HepG2 (cell line): Measurements from ENCODE around the gene TAF1B. TPM values are rescaled to one million over a fixed set of nuclear protein-coding genes. Genes with fewer than 3 reads are reported as not detected.
A peak's percentile ranks its signal among the peaks of the same experiment; 100 is the strongest.

Experiments
- ARNTL ChIP-seq: sonication (generic); formaldehyde crosslinking; IDR thresholded peaks from 2 replicates; pipeline ENCODE4 v1.4.0; 2020; ENCODE audit warnings: mild to moderate bottlenecking, missing genetic modification reagents
- ETV5 ChIP-seq: IDR thresholded peaks from 2 replicates; pipeline ENCODE4 v1.6.1; 2018; ENCODE audit warnings: missing biosample characterization, missing genetic modification reagents, inconsistent platforms, borderline replicate concordance
- HDAC2 ChIP-seq: sonication (generic); formaldehyde crosslinking; IDR thresholded peaks from 2 replicates; pipeline ENCODE4 v1.4.0; 2020; ENCODE audit warnings: missing genetic modification reagents
- HNF4A ChIP-seq: sonication (generic); formaldehyde crosslinking; IDR thresholded peaks from 2 replicates; pipeline ENCODE4 v1.4.0; 2020; ENCODE audit warnings: missing genetic modification reagents
- KIAA2018 ChIP-seq: sonication (generic); formaldehyde crosslinking; IDR thresholded peaks from 2 replicates; pipeline ENCODE4 v1.5.0; 2020; ENCODE audit warnings: mild to moderate bottlenecking, missing genetic modification reagents, borderline replicate concordance
- KLF13 ChIP-seq: sonication (generic); formaldehyde crosslinking; IDR thresholded peaks from 2 replicates; pipeline ENCODE4 v1.4.0; 2020; ENCODE audit warnings: mild to moderate bottlenecking, missing genetic modification reagents
- LCORL ChIP-seq, 2 experiments: fragments of 450-650 bp in 1 of 2; sonication (generic) in 1 of 2; formaldehyde crosslinking in 1 of 2; IDR thresholded peaks; 2 replicates each; pipeline versions ENCODE4 v1.5.0 to v1.6.1; 2017 to 2020; ENCODE audit warnings: antibody characterized with exemption in 1 of 2, missing genetic modification reagents in 1 of 2
- PHF8 ChIP-seq: sonication (generic); formaldehyde crosslinking; IDR thresholded peaks from 2 replicates; pipeline ENCODE4 v1.5.0; 2020; ENCODE audit warnings: missing genetic modification reagents
- RAD21 ChIP-seq: fragments of 450-650 bp; formaldehyde crosslinking; IDR thresholded peaks from 2 replicates; pipeline ENCODE4 v1.5.0; 2020; ENCODE audit warnings: mild to moderate bottlenecking
- TFDP1 ChIP-seq: IDR thresholded peaks from 2 replicates; pipeline ENCODE4 v1.6.1; 2016; ENCODE audit warnings: missing compliant biosample characterization, missing genetic modification reagents, borderline replicate concordance
- YY1 ChIP-seq: IDR thresholded peaks from 2 replicates; pipeline ENCODE4 v1.6.1; 2011; ENCODE audit warnings: low read length, low read depth, moderate library complexity, mild to moderate bottlenecking; ENCODE audit not compliant: insufficient read depth, insufficient replicate concordance
- ZBTB20 ChIP-seq: sonication (generic); formaldehyde crosslinking; IDR thresholded peaks from 2 replicates; pipeline ENCODE4 v1.8.1; 2023; ENCODE audit warnings: missing genetic modification reagents, low read depth, mild to moderate bottlenecking, borderline replicate concordance
- ZFP90 ChIP-seq: sonication (generic); formaldehyde crosslinking; IDR thresholded peaks from 2 replicates; pipeline ENCODE4 v1.8.0; 2022; ENCODE audit warnings: missing genetic modification reagents, mild to moderate bottlenecking, inconsistent platforms, borderline replicate concordance
- ZNF292 ChIP-seq: sonication (generic); formaldehyde crosslinking; IDR thresholded peaks from 2 replicates; pipeline ENCODE4 v1.8.1; 2022; ENCODE audit warnings: mild to moderate bottlenecking, low read depth, missing genetic modification reagents, borderline replicate concordance
- ZNF784 ChIP-seq: sonication (generic); formaldehyde crosslinking; IDR thresholded peaks from 2 replicates; pipeline ENCODE4 v1.5.1; 2020; ENCODE audit warnings: missing genetic modification reagents, mild to moderate bottlenecking, borderline replicate concordance
- ZNF792 ChIP-seq: IDR thresholded peaks from 2 replicates; pipeline ENCODE4 v1.6.1; 2016
- polyA plus RNA-seq, 8 experiments: library from polyadenylated mRNA; depleted of rRNA in 3 of 8; stranded (reverse) in 7 of 8; unstranded in 1 of 8; fragments of >200 nt; fragmentation: Illumina TruSeq in 4 of 8; extraction: Trizol in 4 of 8; gene quantifications; 2 replicates each; pipeline versions ENCODE4 v1.2.1 to v1.2.3, GENCODE V29; 2011 to 2016; ENCODE audit warnings: low read depth in 4 of 8, missing spikeins in 1 of 8, mixed read lengths in 1 of 8; ENCODE audit not compliant: insufficient read depth in 1 of 8
- total RNA-seq, 5 experiments: library from RNA; depleted of rRNA; stranded (reverse); fragments of >200 nt; fragmentation: Illumina TruSeq; extraction: Trizol; gene quantifications; 2 replicates each; pipeline ENCODE4 v1.2.3, GENCODE V29; 2016; ENCODE audit warnings: low read depth in 1 of 5

TAF1B gene
- total and polyA plus RNA-seq, 2 of the 13 experiments (the other 11 are each of a cell fraction or from before 2014, with no cell fraction given), result 13.3 to 27.7 TPM

DNA sequence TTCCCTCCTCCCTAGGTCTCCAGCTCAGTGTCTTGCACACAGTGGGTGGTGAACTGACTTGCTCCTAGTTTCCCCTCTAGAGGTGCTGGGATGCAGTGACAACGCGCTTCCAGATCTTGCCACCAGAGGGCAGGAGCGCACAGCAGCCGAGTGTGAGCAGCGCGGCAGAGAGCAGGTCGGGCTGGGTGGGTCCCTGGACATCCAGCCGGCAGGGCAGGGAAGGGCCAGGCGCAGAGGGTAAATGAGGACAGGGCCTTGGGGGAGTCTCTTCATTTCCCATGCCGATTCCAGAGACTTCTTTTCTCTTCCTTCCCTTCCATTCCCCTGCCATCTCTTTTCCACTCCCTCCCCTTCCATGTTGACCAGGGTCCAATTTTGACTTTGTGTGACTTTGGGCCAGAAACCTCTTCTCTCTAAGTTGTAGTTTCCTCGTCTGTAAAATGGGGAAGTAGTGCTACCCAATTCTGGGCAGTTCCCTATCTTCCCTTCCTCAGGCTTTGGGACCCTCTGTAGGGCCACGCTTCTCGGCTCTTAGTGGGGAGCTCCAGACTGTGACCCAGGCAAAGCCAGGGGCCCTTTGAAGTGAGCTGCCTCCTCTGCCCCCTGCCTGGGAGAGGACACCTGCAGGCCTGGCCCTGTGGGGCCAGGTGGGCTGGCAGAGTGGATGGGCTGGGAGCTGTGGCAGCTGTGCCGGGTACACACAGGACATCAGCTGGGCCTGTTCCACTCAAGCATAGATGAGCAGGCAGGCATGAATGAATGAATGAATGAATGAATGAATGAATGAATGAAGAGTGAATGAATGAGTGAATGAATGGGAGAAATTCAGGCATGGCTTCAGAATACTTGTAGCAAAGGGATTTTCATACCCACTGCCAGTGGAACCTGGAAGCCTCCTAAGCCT lies 43.3 kb upstream of the TAF1B start (continued):
- TF ChIP-seq YY1, result peak; percentile 44
- no peak for TF ChIP-seq LCORL (IDR thresholded peaks at IDR 0.05)
- peak; percentile 65; the same call in 1 of the 2 replicates for TF ChIP-seq LCORL (CRISPR knock-in tag; IDR thresholded peaks at IDR 0.05)
- peak; percentile 73; the same call in 1 of the 2 replicates for TF ChIP-seq ZNF292 (CRISPR knock-in tag)
- no peak for TF ChIP-seq KIAA2018 (CRISPR knock-in tag)
- TF ChIP-seq ZNF792 (CRISPR knock-in tag), result peak; percentile 85; the same call in 1 of the 2 replicates
- peak; percentile 20; the same call in 1 of the 2 replicates for TF ChIP-seq ARNTL (CRISPR knock-in tag)
- TF ChIP-seq ZNF784 (CRISPR knock-in tag), result peak; percentile 67; the same call in 1 of the 2 replicates
- TF ChIP-seq ZBTB20 (CRISPR knock-in tag), result peak; percentile 51; the same call in 1 of the 2 replicates
- TF ChIP-seq KLF13, result 0 out of 2 replicates have a peak, but pooled peaks have one; percentile 59
- peak; percentile 87 for TF ChIP-seq HDAC2 (CRISPR knock-in tag)
- TF ChIP-seq TFDP1 (CRISPR knock-in tag), result peak; percentile 52; the same call in 1 of the 2 replicates
- TF ChIP-seq ETV5 (CRISPR knock-in tag), result peak; percentile 54; the same call in 1 of the 2 replicates
- peak; percentile 29; the same call in 1 of the 2 replicates for TF ChIP-seq HNF4A (CRISPR knock-in tag)
- 0 out of 2 replicates have a peak, but pooled peaks have one; percentile 23 for TF ChIP-seq ZFP90
- peak; percentile 90 for TF ChIP-seq RAD21 (CRISPR knock-in tag)
- TF ChIP-seq PHF8 (CRISPR knock-in tag), result peak; percentile 37; the same call in 1 of the 2 replicates
